OCI-LY7 (cell line): ENCODE data around the gene BPIFB3. TPM values are rescaled to one million over a fixed set of nuclear protein-coding genes. Genes with fewer than 3 reads are reported as not detected.

Experiments
- BruUV-seq: library from RNA; stranded (reverse); fragments of 400-500 nt; replicated peaks from 2 replicates; lab custom pipeline; 2021; lab: Mats Ljungman, UMichigan
- CTCF ChIA-PET: fragments of 300-600 bp; sonication (Branson Sonifier 250); formaldehyde crosslinking; loops from one replicate; lab custom pipeline; 2022; ENCODE audit warnings: antibody characterized with exemption; ENCODE audit not compliant: unreplicated experiment; lab: Charles Lee
- POLR2A ChIA-PET: fragments of 300-600 bp; sonication (Branson Sonifier 250); formaldehyde crosslinking; loops from one replicate; lab custom pipeline; 2022; ENCODE audit warnings: antibody characterized with exemption; lab: Charles Lee
- DNase-seq: peaks from one replicate; pipeline ENCODE4 v3.0.0-alpha.2; 2015; ENCODE audit warnings: low spot score
- H2AFZ ChIP-seq: fragments of 200-600 bp; sonication (generic), shearing (Covaris generic); 2 replicates; pipeline ENCODE4 v1.6.1; 2014; ENCODE audit warnings: mild to moderate bottlenecking, antibody characterized with exemption, low read length, moderate library complexity
- H3K27ac ChIP-seq: fragments of 200-600 bp; sonication (generic); 2 replicates; pipeline ENCODE4 v1.5.1; 2014; ENCODE audit warnings: mixed run types, low read depth, mild to moderate bottlenecking, moderate library complexity, low read length, inconsistent platforms; ENCODE audit not compliant: poor library complexity, severe bottlenecking
- H3K36me3 ChIP-seq: fragments of 200-600 bp; sonication (generic); 2 replicates; pipeline ENCODE4 v1.6.1; 2014; ENCODE audit warnings: mild to moderate bottlenecking, antibody characterized with exemption, low read length, moderate library complexity, mixed read lengths; ENCODE audit not compliant: insufficient read depth
- H3K4me1 ChIP-seq: fragments of 200-600 bp; sonication (generic); 2 replicates; pipeline ENCODE4 v1.5.1; 2014; ENCODE audit warnings: mild to moderate bottlenecking, low read length; ENCODE audit not compliant: insufficient read depth, poor library complexity, severe bottlenecking
- H3K4me2 ChIP-seq: fragments of 200-600 bp; sonication (generic); 2 replicates; pipeline ENCODE4 v1.6.1; 2014; ENCODE audit warnings: mild to moderate bottlenecking, low read length
- H3K4me3 ChIP-seq: fragments of 200-600 bp; sonication (generic); 2 replicates; pipeline ENCODE4 v1.5.1; 2014; ENCODE audit warnings: mild to moderate bottlenecking, low read depth, low read length; ENCODE audit not compliant: poor library complexity, severe bottlenecking
- H3K79me2 ChIP-seq: fragments of 200-600 bp; sonication (generic); 2 replicates; pipeline ENCODE4 v1.6.1; 2016; ENCODE audit warnings: low read depth, mild to moderate bottlenecking, low read length, moderate library complexity, mixed read lengths; ENCODE audit not compliant: insufficient read depth
- H3K9me2 ChIP-seq: fragments of 200-600 bp; sonication (generic); 2 replicates; pipeline ENCODE4 v1.6.1; 2016; ENCODE audit warnings: mild to moderate bottlenecking, low read length, mixed read lengths; ENCODE audit not compliant: insufficient read depth
- H3K9me3 ChIP-seq: fragments of 200-600 bp; sonication (generic); 2 replicates; pipeline ENCODE4 v1.6.1; 2014; ENCODE audit warnings: mild to moderate bottlenecking, mixed run types, low read length, mixed read lengths
- H4K20me1 ChIP-seq: fragments of 200-600 bp; sonication (generic); 2 replicates; pipeline ENCODE4 v1.6.1; 2014; ENCODE audit warnings: mild to moderate bottlenecking, antibody characterized with exemption, low read length, moderate library complexity, mixed read lengths; ENCODE audit not compliant: insufficient read depth
- EZH2phosphoT487 ChIP-seq: fragments of 200-600 bp; sonication (generic); IDR thresholded peaks from 2 replicates; pipeline ENCODE4 v1.6.1; 2018; ENCODE audit warnings: low read depth, borderline replicate concordance, mild to moderate bottlenecking, mixed run types, antibody characterized with exemption, low read length, moderate library complexity, mixed read lengths
- intact Hi-C: fragments of 100-400 bp; cut with micrococcal nuclease; formaldehyde crosslinking; loops from one replicate; pipeline ENCODE4 v1.10.0; 2022; ENCODE audit not compliant: unreplicated experiment
- total RNA-seq, 2 experiments: library from RNA; depleted of rRNA in 1 of 2; stranded (reverse); fragments of >200 nt in 1 of 2; shearing (Covaris generic) in 1 of 2; gene quantifications; 2 replicates each; pipeline ENCODE4 v1.2.3, GENCODE V29; 2014 to 2022
- TF ChIP-seq, protein P1 (sequence below): fragments of 200-600 bp; sonication (generic); conservative IDR thresholded peaks from 2 replicates; pipeline ENCODE4 v1.5.1; 2014; ENCODE audit warnings: mild to moderate bottlenecking, antibody characterized with exemption, low read length, moderate library complexity, mixed read lengths

BPIFB3 gene
- total RNA-seq, 2 experiments from 2014 or later: not detected

DNA sequence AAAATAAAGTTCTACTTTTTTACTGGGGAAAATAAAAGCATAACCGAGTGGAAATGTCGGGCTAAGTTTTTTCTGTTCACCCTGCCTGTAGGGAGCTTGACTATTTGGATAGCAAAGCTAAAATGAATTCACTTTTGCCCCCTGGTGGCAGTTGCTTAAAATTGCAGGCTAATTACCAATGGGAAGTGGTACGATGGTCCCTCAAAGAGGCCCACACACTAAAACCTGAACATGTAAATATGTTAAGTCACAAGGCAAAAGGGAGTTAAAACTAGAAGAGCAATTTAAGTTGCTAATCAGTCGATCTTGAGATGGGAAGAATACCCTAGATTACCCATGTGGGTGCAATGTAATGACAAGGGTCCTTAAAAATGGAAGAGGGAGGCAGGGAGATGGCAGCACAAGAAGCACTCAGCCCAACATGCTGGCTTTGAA, 48.6 kb upstream of the BPIFB3 start:
- Histone ChIP-seq H3K9me2 (no peaks in the 10 kb centered on the region), H3K36me3 (no peaks in the 10 kb centered on the region), H3K27ac (no peak overlapping the region), H3K9me3 (peaks cover 8% of the 10 kb centered on the region; the same call in 1 of the 2 replicates), H2AFZ (no peak overlapping the region), H4K20me1 (no peaks in the 10 kb centered on the region), H3K79me2 (no peaks in the 10 kb centered on the region), H3K4me1 (no peaks in the 10 kb centered on the region), H3K4me3 (no peak overlapping the region), H3K4me2 (no peak overlapping the region)
- peak; percentile 41 for DNase-seq
- ChIA-PET CTCF (no interaction called here), POLR2A (no interaction called here)
- intact Hi-C loops: loop anchor here (1.0 kb wide), 1 partner anchor 103 kb away; no protein-coding TSS in a partner anchor
- no TSS peak for BruUV-seq
- TF ChIP-seq, protein P1, sequence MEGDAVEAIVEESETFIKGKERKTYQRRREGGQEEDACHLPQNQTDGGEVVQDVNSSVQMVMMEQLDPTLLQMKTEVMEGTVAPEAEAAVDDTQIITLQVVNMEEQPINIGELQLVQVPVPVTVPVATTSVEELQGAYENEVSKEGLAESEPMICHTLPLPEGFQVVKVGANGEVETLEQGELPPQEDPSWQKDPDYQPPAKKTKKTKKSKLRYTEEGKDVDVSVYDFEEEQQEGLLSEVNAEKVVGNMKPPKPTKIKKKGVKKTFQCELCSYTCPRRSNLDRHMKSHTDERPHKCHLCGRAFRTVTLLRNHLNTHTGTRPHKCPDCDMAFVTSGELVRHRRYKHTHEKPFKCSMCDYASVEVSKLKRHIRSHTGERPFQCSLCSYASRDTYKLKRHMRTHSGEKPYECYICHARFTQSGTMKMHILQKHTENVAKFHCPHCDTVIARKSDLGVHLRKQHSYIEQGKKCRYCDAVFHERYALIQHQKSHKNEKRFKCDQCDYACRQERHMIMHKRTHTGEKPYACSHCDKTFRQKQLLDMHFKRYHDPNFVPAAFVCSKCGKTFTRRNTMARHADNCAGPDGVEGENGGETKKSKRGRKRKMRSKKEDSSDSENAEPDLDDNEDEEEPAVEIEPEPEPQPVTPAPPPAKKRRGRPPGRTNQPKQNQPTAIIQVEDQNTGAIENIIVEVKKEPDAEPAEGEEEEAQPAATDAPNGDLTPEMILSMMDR: peak; percentile 81
- TF ChIP-seq EZH2phosphoT487: no peak

DNA sequence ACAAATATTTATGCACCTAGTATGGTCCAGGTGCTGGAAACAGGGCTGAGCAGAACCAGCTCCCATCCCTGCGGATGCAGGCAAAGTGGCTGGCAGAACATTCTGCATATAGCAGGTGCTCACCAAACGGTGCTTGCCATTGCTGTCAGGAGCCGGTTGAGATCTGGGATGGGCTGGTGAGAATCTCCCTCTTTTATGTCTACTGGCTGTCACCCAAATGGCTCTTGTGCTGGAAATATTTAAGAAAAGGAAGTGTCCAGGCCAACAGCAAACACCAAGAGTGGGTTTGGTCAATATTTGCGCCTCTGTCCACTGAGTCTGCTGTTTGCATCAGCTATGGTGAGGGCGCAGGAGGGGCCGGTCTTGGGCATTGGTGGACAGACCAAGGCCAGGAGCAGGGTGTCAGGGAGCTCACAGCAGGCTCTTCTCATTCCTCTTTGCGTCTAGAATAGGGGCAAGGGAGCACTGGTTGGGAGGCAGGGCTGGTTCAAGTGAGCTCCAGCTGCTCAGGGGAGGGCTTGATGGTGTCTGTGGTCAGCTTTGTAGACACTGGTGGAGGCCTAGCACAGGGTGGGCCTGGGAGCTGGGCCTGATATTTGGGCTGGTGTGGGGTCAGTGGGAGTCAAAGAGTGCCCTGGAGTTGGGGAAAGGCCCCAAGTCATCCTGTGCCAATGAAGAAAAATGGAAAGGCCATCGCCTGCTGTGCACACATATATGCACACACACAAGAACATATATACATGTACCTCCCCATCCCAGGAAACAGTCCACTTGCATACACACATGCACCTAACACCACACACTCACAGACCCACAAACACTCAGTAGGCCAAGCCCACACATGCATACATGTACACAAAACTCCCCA, 47.6 kb upstream of the BPIFB3 start:
- TF ChIP-seq, protein P1: no peak
- TF ChIP-seq EZH2phosphoT487: no peak
- Histone ChIP-seq H3K4me2 (no peak overlapping the region), H3K4me1 (no peaks in the 10 kb centered on the region), H4K20me1 (no peaks in the 10 kb centered on the region), H3K4me3 (no peak overlapping the region), H3K36me3 (no peaks in the 10 kb centered on the region), H3K9me3 (peaks cover 8% of the 10 kb centered on the region; the same call in 1 of the 2 replicates), H2AFZ (no peak overlapping the region), H3K27ac (no peak overlapping the region), H3K79me2 (no peaks in the 10 kb centered on the region), H3K9me2 (no peaks in the 10 kb centered on the region)
- BruUV-seq: no TSS peak
- CTCF ChIA-PET: no interaction called here
- intact Hi-C loops: loop anchor here (1.0 kb wide), 1 partner anchor 104 kb away; no protein-coding TSS in a partner anchor
- DNase-seq: no peak
- POLR2A ChIA-PET: no interaction called here
